GM12878 (cell line): Measurements from ENCODE around the gene UTP20. TPM values are rescaled to one million over a fixed set of nuclear protein-coding genes. Genes with fewer than 3 reads are reported as not detected.

ENCODE experiments used
- ATAC-seq: fragments of 200-7000 bp; cut with Tn5 transposase; 3 replicates; pipeline ENCODE4 v1.9.1; 2020; ENCODE audit warnings: mild to moderate bottlenecking, moderate library complexity
- BruUV-seq: library from RNA; stranded (reverse); fragments of 400-500 nt; replicated peaks from 2 replicates; lab custom pipeline; 2021; lab: Mats Ljungman, UMichigan
- CTCF ChIA-PET: fragments of 300-600 bp; sonication (Branson Sonifier 250); formaldehyde crosslinking; extraction: SDS; loops from one replicate; lab custom pipeline; 2021; ENCODE audit warnings: inconsistent platforms; lab: Yijun Ruan, JAX
- POLR2A ChIA-PET: fragments of 350-600 bp; formaldehyde crosslinking; extraction: SDS; loops from one replicate; lab custom pipeline; 2021; ENCODE audit warnings: inconsistent platforms; lab: Charles Lee
- RAD21 ChIA-PET: fragments of 300-600 bp; sonication (Branson Sonifier 250); formaldehyde crosslinking; loops from one replicate; lab custom pipeline; 2023; ENCODE audit warnings: antibody characterized with exemption; ENCODE audit not compliant: unreplicated experiment; lab: Charles Lee
- SMC1A ChIA-PET: fragments of 300-600 bp; sonication (Branson Sonifier 250); formaldehyde crosslinking; loops from one replicate; lab custom pipeline; 2023; ENCODE audit not compliant: unreplicated experiment, uncharacterized antibody; lab: Charles Lee
- DNase-seq: peaks from one replicate; pipeline ENCODE4 v3.0.0-alpha.2; 2011; ENCODE audit warnings: low read depth, low spot score
- FAIRE-seq: peaks from 3 replicates; lab custom pipeline; 2011; peaks lifted over from hg19 to GRCh38; lab: Jason Lieb, UNC
- H2AFZ ChIP-seq: 2 replicates; pipeline ENCODE4 v1.6.0; 2011; ENCODE audit warnings: low read depth, low read length, control low read depth; ENCODE audit not compliant: control insufficient read depth
- H3K27ac ChIP-seq: 2 replicates; pipeline ENCODE4 v1.5.1; 2011; ENCODE audit warnings: control low read depth; ENCODE audit not compliant: control insufficient read depth, insufficient read depth
- H3K27me3 ChIP-seq, 2 experiments: replicated peaks in 1 of 2; 2 replicates each; pipeline versions ENCODE4 v1.6.0 to v1.6.1; 2011; ENCODE audit warnings: low read length in 1 of 2; ENCODE audit not compliant: control insufficient read depth in 2 of 2, insufficient read depth in 2 of 2
- H3K36me3 ChIP-seq, 2 experiments: 2 replicates each; pipeline ENCODE4 v1.5.1; 2011; ENCODE audit warnings: low read length in 1 of 2; ENCODE audit not compliant: control insufficient read depth in 2 of 2, insufficient read depth in 2 of 2
- H3K4me1 ChIP-seq: 2 replicates; pipeline ENCODE4 v1.6.1; 2011; ENCODE audit warnings: mild to moderate bottlenecking, low read length, moderate library complexity, mixed read lengths; ENCODE audit not compliant: control insufficient read depth, insufficient read depth
- H3K4me2 ChIP-seq: 2 replicates; pipeline ENCODE4 v1.6.0; 2011; ENCODE audit warnings: control low read depth; ENCODE audit not compliant: control insufficient read depth, insufficient read depth
- H3K4me3 ChIP-seq: fragments of 200-600 bp; sonication (generic); 2 replicates; pipeline ENCODE4 v1.5.1; 2016
- H3K79me2 ChIP-seq: 2 replicates; pipeline ENCODE4 v1.6.0; 2011; ENCODE audit warnings: low read length; ENCODE audit not compliant: control insufficient read depth, insufficient read depth
- H3K9ac ChIP-seq: 2 replicates; pipeline ENCODE4 v1.8.0; 2011; ENCODE audit warnings: low read length, control low read depth, mixed read lengths; ENCODE audit not compliant: control insufficient read depth, insufficient read depth
- H3K9me3 ChIP-seq: replicated peaks from 3 replicates; pipeline ENCODE4 v1.5.1; 2011; ENCODE audit warnings: mild to moderate bottlenecking, low read length; ENCODE audit not compliant: control insufficient read depth, insufficient read depth
- H4K20me1 ChIP-seq: 2 replicates; pipeline ENCODE4 v1.6.0; 2011; ENCODE audit not compliant: control insufficient read depth, insufficient read depth
- ASH2L ChIP-seq: fragments of 300-600, 200-600 bp; sonication (generic); IDR thresholded peaks from 2 replicates; pipeline ENCODE4 v1.6.1; 2017; ENCODE audit warnings: low read depth, mild to moderate bottlenecking, borderline replicate concordance
- CREB1 ChIP-seq: IDR thresholded peaks from 2 replicates; pipeline ENCODE4 v1.6.1; 2012; ENCODE audit warnings: low read depth, mild to moderate bottlenecking, inconsistent platforms
- DPF2 ChIP-seq: fragments of 450-650 bp; IDR thresholded peaks from 2 replicates; pipeline ENCODE4 v1.6.1; 2017; ENCODE audit warnings: mild to moderate bottlenecking
- FOXK2 ChIP-seq: fragments of 450-650 bp; IDR thresholded peaks from 2 replicates; pipeline ENCODE4 v1.6.1; 2017; ENCODE audit warnings: mild to moderate bottlenecking, moderate library complexity
- JUND ChIP-seq: IDR thresholded peaks from 2 replicates; pipeline ENCODE4 v1.6.1; 2012; ENCODE audit warnings: low read depth, mild to moderate bottlenecking, low read length, improper control_type of control experiment, moderate library complexity
- NBN ChIP-seq: fragments of 450-650 bp; IDR thresholded peaks from 2 replicates; pipeline ENCODE4 v1.6.1; 2016
- NKRF ChIP-seq: fragments of 450-650 bp; conservative IDR thresholded peaks from 2 replicates; pipeline ENCODE4 v1.6.1; 2017; ENCODE audit warnings: mild to moderate bottlenecking, moderate library complexity
- POLR2AphosphoS2 ChIP-seq: IDR thresholded peaks from 2 replicates; pipeline ENCODE4 v1.6.1; 2011; ENCODE audit warnings: low read depth, mild to moderate bottlenecking, low read length, improper control_type of control experiment, moderate library complexity
- REST ChIP-seq: IDR thresholded peaks from 2 replicates; pipeline ENCODE4 v1.6.1; 2012; ENCODE audit warnings: mild to moderate bottlenecking, low read depth, low read length
- SREBF1 ChIP-seq: IDR thresholded peaks from 2 replicates; pipeline ENCODE4 v1.6.1; 2012; ENCODE audit warnings: mild to moderate bottlenecking, low read length
- ZBTB40 ChIP-seq: fragments of 450-650 bp; IDR thresholded peaks from 2 replicates; pipeline ENCODE4 v1.6.1; 2016; ENCODE audit warnings: mild to moderate bottlenecking, moderate library complexity, borderline replicate concordance
- ZNF622 ChIP-seq: fragments of 450-650 bp; IDR thresholded peaks from 2 replicates; pipeline ENCODE4 v1.6.1; 2017; ENCODE audit warnings: mild to moderate bottlenecking, inconsistent platforms
- WGBS: methylation state at CpG from one replicate; pipeline ENCODE4 v1.1.6; 2016; ENCODE audit warnings: low lambda C conversion rate; ENCODE audit not compliant: insufficient replicate concordance, insufficient coverage; ENCODE audit errors: missing lambda C conversion rate; 5-methylcytosine and 5-hydroxymethylcytosine counted together
- in situ Hi-C: fragments of 300-500 bp; cut with MboI; formaldehyde crosslinking; loops from 9 replicates; pipeline ENCODE4 v1.14.3; 2018; ENCODE audit warnings: mixed read lengths
- intact Hi-C: fragments of 100-400 bp; cut with micrococcal nuclease; formaldehyde crosslinking; loops from one replicate; pipeline ENCODE4 v1.14.2; 2022; ENCODE audit not compliant: unreplicated experiment
- polyA plus RNA-seq, 11 experiments: library from polyadenylated mRNA; depleted of rRNA in 4 of 11; unstranded in 6 of 11; stranded (reverse) in 5 of 11; fragments of >200 nt; fragmentation: Nextera tagmentation in 4 of 11; fragmentation: Illumina TruSeq in 1 of 11; extraction: Ambion mirVana in 4 of 11; extraction: Trizol in 1 of 11; gene quantifications; 1 replicate in 1 of 11; 2 replicates in 10 of 11; pipeline versions ENCODE4 v1.2.1 to v1.2.3, GENCODE V29; 2011 to 2016; ENCODE audit warnings: inconsistent platforms in 2 of 11, missing spikeins in 2 of 11, low read depth in 1 of 11
- total RNA-seq, 4 experiments: library from RNA; depleted of rRNA in 3 of 4; stranded (reverse); fragments of >200 nt in 3 of 4; fragmentation: Illumina TruSeq in 1 of 4; extraction: Trizol in 1 of 4; gene quantifications; 2 replicates each; pipeline versions ENCODE4 v1.2.1 to v1.2.3, GENCODE V29; 2013 to 2021
- TF ChIP-seq, protein P1 (sequence below): fragments of 450-650 bp; IDR thresholded peaks from 2 replicates; pipeline ENCODE4 v1.6.1; 2017; ENCODE audit warnings: low read depth, mild to moderate bottlenecking, moderate library complexity

UTP20 gene
- total and polyA plus RNA-seq, 10 of the 15 experiments (the other 5 are each of a cell fraction or from before 2014, with no cell fraction given) = 3.6 to 25.6 (median 16.7) TPM

GRCh38 chr12:101323255-101323654 is 43.4 kb downstream of the UTP20 start:
- no peak for FAIRE-seq
- no peak overlapping the region for H3K9ac ChIP-seq
- intact Hi-C loops (loop anchor here (1.0 to 10.0 kb wide), 2 partner anchors 148 to 495 kb away; no protein-coding TSS in a partner anchor), in situ Hi-C loops (loop anchor here (5.0 kb wide), 1 partner anchor 496 kb away; no protein-coding TSS in a partner anchor)
- H3K27ac ChIP-seq = no peak overlapping the region
- ATAC-seq = no peak
- H4K20me1 ChIP-seq = no peaks in the 10 kb centered on the region
- H3K79me2 ChIP-seq = no peaks in the 10 kb centered on the region
- H3K9me3 ChIP-seq = no peaks in the 10 kb centered on the region
- H3K4me2 ChIP-seq = no peak overlapping the region
- ChIA-PET CTCF (interaction anchor here (0.5 to 3.8 kb wide), 16 partner anchors 14 to 499 kb away, joined by 3 to 23 read pairs (median 3); no protein-coding TSS in a partner anchor), RAD21 (interaction anchor here (1.5 to 1.6 kb wide), 2 partner anchors 375 to 496 kb away, joined by 3 to 7 read pairs; no protein-coding TSS in a partner anchor), POLR2A (no interaction called here), SMC1A (interaction anchor here (1.1 to 2.3 kb wide), 4 partner anchors 8 to 494 kb away, joined by 3 to 11 read pairs (median 4); no protein-coding TSS in a partner anchor)
- no peaks in the 10 kb centered on the region for H3K4me1 ChIP-seq
- DNase-seq = no peak
- no peak overlapping the region for H2AFZ ChIP-seq
- no TSS peak for BruUV-seq
- H3K4me3 ChIP-seq = no peak overlapping the region
- H3K36me3 ChIP-seq = peaks cover 0 to 9% of the 10 kb centered on the region in 2 experiments
- 100% methylated on average over 1 of the region's 1 CpG for WGBS
- no peaks in the 10 kb centered on the region for H3K27me3 ChIP-seq
- TF ChIP-seq CREB1 = no peak
- no peak for TF ChIP-seq DPF2
- no peak for TF ChIP-seq SREBF1
- no peak for TF ChIP-seq ASH2L
- no peak for TF ChIP-seq POLR2AphosphoS2
- TF ChIP-seq ZNF622 = no peak
- no peak for TF ChIP-seq REST
- TF ChIP-seq ZBTB40 = no peak
- TF ChIP-seq NKRF = no peak
- TF ChIP-seq, protein P1, sequence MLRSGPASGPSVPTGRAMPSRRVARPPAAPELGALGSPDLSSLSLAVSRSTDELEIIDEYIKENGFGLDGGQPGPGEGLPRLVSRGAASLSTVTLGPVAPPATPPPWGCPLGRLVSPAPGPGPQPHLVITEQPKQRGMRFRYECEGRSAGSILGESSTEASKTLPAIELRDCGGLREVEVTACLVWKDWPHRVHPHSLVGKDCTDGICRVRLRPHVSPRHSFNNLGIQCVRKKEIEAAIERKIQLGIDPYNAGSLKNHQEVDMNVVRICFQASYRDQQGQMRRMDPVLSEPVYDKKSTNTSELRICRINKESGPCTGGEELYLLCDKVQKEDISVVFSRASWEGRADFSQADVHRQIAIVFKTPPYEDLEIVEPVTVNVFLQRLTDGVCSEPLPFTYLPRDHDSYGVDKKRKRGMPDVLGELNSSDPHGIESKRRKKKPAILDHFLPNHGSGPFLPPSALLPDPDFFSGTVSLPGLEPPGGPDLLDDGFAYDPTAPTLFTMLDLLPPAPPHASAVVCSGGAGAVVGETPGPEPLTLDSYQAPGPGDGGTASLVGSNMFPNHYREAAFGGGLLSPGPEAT = no peak
- no peak for TF ChIP-seq FOXK2
- TF ChIP-seq NBN = no peak
- TF ChIP-seq JUND = no peak
